Measurements from ENCODE around the gene MED9.

DNA sequence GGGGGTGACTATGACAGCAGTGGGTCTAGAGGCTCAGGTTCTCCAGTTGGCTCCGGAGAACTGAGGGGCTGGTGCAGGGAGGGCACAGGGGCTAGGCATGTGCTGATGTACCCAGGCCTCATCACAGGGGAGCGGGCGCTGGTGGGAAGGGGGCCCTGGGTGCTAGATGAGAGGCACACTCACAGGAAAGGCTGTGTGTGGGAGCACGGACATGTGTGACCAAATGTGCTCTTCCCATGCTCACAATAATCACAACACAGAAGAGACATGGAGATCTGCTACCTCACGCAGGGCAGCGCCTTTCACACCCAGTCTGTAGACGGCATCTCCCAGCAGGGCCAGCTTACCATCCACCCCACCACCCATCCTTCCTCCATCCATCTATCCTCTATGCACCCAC, 36.8 kb downstream of the MED9 start:
- TF ChIP-seq EP300 (IDR thresholded peaks at IDR 0.05) (no peak), POLR2A (IDR thresholded peaks at IDR 0.05) (no peak), POLR2AphosphoS5 (IDR thresholded peaks at IDR 0.05) (no peak)
- TF ChIP-seq, protein P1, sequence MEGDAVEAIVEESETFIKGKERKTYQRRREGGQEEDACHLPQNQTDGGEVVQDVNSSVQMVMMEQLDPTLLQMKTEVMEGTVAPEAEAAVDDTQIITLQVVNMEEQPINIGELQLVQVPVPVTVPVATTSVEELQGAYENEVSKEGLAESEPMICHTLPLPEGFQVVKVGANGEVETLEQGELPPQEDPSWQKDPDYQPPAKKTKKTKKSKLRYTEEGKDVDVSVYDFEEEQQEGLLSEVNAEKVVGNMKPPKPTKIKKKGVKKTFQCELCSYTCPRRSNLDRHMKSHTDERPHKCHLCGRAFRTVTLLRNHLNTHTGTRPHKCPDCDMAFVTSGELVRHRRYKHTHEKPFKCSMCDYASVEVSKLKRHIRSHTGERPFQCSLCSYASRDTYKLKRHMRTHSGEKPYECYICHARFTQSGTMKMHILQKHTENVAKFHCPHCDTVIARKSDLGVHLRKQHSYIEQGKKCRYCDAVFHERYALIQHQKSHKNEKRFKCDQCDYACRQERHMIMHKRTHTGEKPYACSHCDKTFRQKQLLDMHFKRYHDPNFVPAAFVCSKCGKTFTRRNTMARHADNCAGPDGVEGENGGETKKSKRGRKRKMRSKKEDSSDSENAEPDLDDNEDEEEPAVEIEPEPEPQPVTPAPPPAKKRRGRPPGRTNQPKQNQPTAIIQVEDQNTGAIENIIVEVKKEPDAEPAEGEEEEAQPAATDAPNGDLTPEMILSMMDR (IDR thresholded peaks at IDR 0.05) = no peak
